ENCODE results near the gene PKIB.

Gene PKIB

DNA sequence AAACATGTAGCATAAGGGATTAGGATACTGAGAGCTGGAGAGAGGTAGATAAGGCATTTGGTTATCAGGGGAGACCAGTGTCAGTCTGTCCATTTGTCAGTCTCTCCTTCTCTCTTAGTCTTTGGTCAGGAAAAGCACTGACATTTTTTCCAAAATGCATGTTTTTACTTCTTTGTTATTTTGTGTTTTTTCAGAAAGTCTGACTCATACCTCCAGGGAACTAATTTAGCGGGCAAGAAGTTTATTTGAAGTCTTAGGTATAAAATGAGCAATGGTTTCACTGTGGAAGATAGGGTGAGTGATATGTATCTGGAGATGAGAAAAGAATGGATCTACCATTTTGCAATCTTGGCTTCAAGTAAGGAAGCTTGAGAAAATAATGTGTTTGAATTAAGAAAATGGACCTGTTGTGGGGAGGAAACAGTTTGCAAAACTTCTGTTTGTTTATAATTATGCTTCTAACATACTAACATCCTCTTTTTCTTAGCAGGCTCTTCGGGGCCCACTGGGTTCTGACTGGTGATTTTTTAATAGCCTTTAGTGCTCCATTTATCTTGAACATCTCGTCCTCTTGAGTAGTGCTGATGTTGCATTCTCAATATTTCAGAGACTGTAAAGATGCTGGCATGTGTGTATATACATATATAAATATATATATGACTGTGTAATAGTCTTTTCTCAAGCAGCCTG lies 102.4 kb downstream of the PKIB start:
- peaks cover 10% of the 10 kb centered on the region for H3K27me3 Mint-ChIP-seq
- no peaks in the 10 kb centered on the region for H3K9me3 Mint-ChIP-seq
- peaks cover 37% of the 10 kb centered on the region for H3K4me1 Mint-ChIP-seq (ENCODE audit: low read depth)
- peak overlapping the region; percentile 84 for H3K27ac Mint-ChIP-seq
- intact Hi-C loops (cut with micrococcal nuclease), result loop anchor here (5.0 kb wide), 1 partner anchor 40 kb away; no protein-coding TSS in a partner anchor
- peak overlapping the region; percentile 0 for H3K4me3 Mint-ChIP-seq
- no peaks in the 10 kb centered on the region for H3K36me3 Mint-ChIP-seq (ENCODE audit: low read depth)

DNA sequence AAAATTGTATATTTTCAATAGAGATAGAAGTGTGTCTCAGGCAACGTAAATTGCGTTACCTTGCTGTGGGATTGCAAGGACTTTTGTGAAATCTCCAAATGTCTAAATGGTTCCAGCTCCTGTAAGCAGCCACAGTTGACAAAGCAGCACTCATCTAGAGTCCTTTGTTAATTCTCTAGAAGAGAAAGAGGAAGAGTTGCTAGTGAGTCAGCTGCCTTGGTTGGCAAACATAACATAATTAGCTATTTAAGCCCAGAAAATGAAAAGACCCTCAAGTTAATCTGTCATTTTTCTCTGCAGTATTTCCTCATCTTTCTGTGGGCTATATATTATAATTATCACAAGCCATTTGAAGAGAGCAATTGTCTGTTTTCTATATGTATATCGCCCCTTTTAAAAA lies 102.9 kb downstream of the PKIB start:
- Mint-ChIP-seq H3K36me3 (ENCODE audit: low read depth) (no peaks in the 10 kb centered on the region), H3K27ac (peak overlapping the region; percentile 84), H3K4me3 (no peak overlapping the region), H3K27me3 (peaks cover 8% of the 10 kb centered on the region), H3K4me1 (ENCODE audit: low read depth) (peaks cover 39% of the 10 kb centered on the region), H3K9me3 (no peaks in the 10 kb centered on the region)
- intact Hi-C loops (cut with micrococcal nuclease), result loop anchor here (5.0 kb wide), 1 partner anchor 41 kb away; no protein-coding TSS in a partner anchor

DNA sequence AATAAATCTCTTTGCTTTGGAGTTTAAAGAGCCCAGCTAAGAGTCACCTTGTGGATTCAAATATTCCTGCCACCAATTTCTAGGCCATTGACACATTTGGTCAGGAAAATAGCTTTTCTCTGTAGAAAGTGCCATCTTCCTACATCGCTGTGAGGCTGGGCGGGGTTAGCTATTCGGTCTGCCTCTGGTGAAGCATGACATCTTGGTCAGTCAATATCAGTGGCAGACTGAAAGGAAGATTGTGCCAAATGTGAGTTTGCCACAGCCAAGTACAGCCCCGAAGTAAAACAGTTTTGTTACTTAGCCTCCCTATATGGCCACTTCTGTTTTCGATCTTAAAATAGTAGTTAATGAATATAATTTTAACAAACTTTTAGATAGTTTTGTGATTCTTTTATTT lies 103.9 kb downstream of the PKIB start:
- peaks cover 1% of the 10 kb centered on the region for H3K27me3 Mint-ChIP-seq
- peaks cover 45% of the 10 kb centered on the region for H3K4me1 Mint-ChIP-seq (ENCODE audit: low read depth)
- peak overlapping the region; percentile 84 for H3K27ac Mint-ChIP-seq
- H3K4me3 Mint-ChIP-seq, result no peak overlapping the region
- no peaks in the 10 kb centered on the region for H3K9me3 Mint-ChIP-seq
- no peaks in the 10 kb centered on the region for H3K36me3 Mint-ChIP-seq (ENCODE audit: low read depth)
- intact Hi-C loops (cut with micrococcal nuclease), result loop anchor here (5.0 kb wide), 1 partner anchor 42 kb away; no protein-coding TSS in a partner anchor

DNA sequence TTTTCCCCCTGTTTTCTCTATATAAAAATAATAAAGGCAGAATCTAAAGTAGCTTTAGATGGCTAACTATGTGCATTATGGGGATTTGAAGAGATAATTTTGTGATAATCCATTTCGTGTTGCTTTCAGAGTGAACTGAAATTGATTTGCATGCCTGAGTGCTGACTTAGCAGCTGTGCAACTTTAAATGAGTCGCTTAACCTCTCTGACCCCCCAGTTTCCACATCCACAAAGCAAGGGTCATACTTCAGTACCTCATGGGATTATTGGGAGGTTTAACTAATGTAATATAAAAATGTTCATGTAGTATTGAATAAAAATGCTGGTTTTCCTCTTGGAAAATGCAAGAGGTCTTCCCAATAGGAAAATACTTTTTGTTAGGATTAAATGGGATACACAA lies 105.5 kb downstream of the PKIB start:
- H3K27me3 Mint-ChIP-seq, result no peaks in the 10 kb centered on the region
- no peaks in the 10 kb centered on the region for H3K9me3 Mint-ChIP-seq
- peak overlapping the region; percentile 67 for H3K27ac Mint-ChIP-seq
- no peaks in the 10 kb centered on the region for H3K36me3 Mint-ChIP-seq (ENCODE audit: low read depth)
- H3K4me3 Mint-ChIP-seq, result no peak overlapping the region
- intact Hi-C loops (cut with micrococcal nuclease), result loop anchor here (2.0 kb wide), 1 partner anchor 245 kb away; the partner anchor contains the start of gene SERINC1
- H3K4me1 Mint-ChIP-seq (ENCODE audit: low read depth), result peaks cover 46% of the 10 kb centered on the region

DNA sequence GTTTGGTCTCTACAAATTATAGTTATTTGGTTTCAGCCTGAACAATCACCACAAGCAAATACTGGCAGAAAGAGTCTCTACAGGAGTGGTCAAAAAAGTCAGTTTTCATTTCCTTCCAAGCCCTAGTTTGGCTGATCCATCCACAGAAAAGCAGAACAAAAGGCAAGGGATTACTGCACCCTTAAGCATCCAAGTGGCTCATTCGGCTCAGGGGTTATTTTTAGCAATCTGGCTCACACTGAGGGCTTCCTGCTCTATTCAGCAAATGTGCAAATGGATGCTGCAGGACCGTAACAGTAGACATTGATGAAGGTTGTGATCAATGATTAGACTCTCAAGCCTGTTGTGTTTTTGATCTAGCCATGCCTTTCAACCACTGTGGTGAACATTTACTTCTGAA lies 107.1 kb downstream of the PKIB start:
- Mint-ChIP-seq H3K36me3 (ENCODE audit: low read depth) (no peaks in the 10 kb centered on the region), H3K27me3 (no peaks in the 10 kb centered on the region), H3K4me3 (no peak overlapping the region), H3K4me1 (ENCODE audit: low read depth) (peaks cover 40% of the 10 kb centered on the region), H3K27ac (peak overlapping the region; percentile 57), H3K9me3 (no peaks in the 10 kb centered on the region)
- intact Hi-C loops (cut with micrococcal nuclease), result loop anchor here (2.0 kb wide), 1 partner anchor 247 kb away; the partner anchor contains the start of gene SERINC1

DNA sequence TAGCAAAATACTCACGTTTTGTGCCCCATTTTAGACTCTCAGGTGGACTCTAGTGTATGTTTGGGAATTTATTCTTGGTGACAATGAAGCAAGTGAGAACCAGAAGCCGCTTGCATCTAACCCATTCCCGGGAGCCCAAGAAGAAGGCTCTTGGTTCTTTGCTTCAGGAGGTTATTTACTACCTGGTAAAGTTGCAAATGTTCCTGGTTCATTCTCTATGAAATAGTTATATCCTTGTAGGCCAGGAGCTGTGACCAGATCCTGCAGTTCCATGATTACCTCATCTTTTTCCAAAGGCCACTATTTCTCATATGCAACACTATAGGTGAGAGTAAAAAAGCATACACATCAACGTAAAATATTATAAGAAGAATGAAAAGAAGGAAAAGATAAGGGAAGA lies 108.4 kb downstream of the PKIB start:
- H3K36me3 Mint-ChIP-seq (ENCODE audit: low read depth), result no peaks in the 10 kb centered on the region
- no peaks in the 10 kb centered on the region for H3K9me3 Mint-ChIP-seq
- peak overlapping the region; percentile 22 for H3K4me3 Mint-ChIP-seq
- H3K4me1 Mint-ChIP-seq (ENCODE audit: low read depth), result peaks cover 33% of the 10 kb centered on the region
- intact Hi-C loops (cut with micrococcal nuclease), result no loop called here
- peak overlapping the region; percentile 26 for H3K27ac Mint-ChIP-seq
- no peaks in the 10 kb centered on the region for H3K27me3 Mint-ChIP-seq

DNA sequence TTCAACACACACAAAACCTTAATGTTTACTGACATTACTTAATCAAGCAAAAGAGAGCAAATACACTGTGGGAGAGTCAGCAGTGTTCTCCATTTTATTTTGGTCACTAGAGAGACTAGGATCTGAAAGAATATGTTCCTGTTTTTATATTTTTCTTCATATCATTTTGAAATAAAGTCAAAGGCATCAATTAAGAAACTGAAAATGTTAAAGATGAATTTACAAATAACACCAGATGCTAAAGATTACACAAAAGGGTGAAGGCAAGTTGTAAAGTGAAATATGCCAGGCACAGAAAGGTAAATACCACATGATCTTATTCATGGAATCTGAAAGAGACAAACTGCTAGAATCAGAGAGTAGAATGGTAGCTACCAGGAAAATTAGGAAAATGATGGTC lies 109.0 kb downstream of the PKIB start:
- intact Hi-C loops (cut with micrococcal nuclease), result no loop called here
- Mint-ChIP-seq H3K36me3 (ENCODE audit: low read depth) (no peaks in the 10 kb centered on the region), H3K27ac (peak overlapping the region; percentile 26), H3K27me3 (no peaks in the 10 kb centered on the region), H3K9me3 (no peaks in the 10 kb centered on the region), H3K4me3 (no peak overlapping the region), H3K4me1 (ENCODE audit: low read depth) (peaks cover 33% of the 10 kb centered on the region)

DNA sequence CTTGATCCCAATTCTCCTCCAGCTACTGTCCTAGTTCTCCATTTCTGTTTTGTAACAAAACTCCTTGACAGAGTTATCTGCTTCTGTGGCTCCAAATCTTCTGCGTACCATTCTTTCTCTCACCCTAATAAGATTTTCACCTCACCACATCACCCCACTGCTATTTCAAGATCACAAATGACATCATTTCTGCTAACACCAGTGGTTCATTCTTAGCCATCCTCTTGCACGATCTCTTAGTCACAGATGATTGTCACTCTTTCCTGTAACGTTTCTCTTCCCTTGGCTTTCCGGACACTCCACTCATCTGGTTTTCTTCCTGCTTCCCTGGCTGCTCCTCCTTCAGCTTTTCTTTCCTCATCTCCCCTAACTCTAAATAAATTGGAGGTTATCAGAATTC lies 112.5 kb downstream of the PKIB start:
- Mint-ChIP-seq H3K36me3 (ENCODE audit: low read depth) (no peaks in the 10 kb centered on the region), H3K27me3 (no peaks in the 10 kb centered on the region), H3K9me3 (no peaks in the 10 kb centered on the region), H3K4me1 (ENCODE audit: low read depth) (peaks cover 12% of the 10 kb centered on the region), H3K27ac (no peak overlapping the region), H3K4me3 (no peak overlapping the region)
- intact Hi-C loops (cut with micrococcal nuclease), result no loop called here

DNA sequence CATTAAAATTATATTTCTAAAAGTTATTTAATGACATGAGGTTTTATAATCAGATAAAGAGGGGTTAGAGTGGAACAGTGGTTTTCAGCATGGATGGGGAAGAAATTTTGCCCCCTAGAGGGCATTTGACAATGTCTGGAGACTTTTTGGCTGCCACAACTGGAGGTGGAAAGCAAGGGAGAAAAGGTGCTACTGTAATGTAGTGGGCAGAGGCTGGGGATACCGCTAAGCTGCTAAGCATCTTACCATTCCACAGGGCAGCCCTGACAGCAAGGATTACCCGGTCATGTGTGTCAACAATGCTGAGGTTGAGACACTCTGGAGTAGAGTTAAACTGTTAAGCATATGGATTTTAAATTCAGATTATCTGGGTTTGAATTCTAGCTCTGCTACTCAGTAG lies 116.4 kb downstream of the PKIB start:
- no peaks in the 10 kb centered on the region for H3K9me3 Mint-ChIP-seq
- no peak overlapping the region for H3K4me3 Mint-ChIP-seq
- H3K27me3 Mint-ChIP-seq, result peaks cover 4% of the 10 kb centered on the region
- no peaks in the 10 kb centered on the region for H3K36me3 Mint-ChIP-seq (ENCODE audit: low read depth)
- H3K4me1 Mint-ChIP-seq (ENCODE audit: low read depth), result no peaks in the 10 kb centered on the region
- H3K27ac Mint-ChIP-seq, result no peak overlapping the region
- intact Hi-C loops (cut with micrococcal nuclease), result loop anchor here (5.0 kb wide), 2 partner anchors 114 to 234 kb away; partner anchors contain the start of gene PKIB

DNA sequence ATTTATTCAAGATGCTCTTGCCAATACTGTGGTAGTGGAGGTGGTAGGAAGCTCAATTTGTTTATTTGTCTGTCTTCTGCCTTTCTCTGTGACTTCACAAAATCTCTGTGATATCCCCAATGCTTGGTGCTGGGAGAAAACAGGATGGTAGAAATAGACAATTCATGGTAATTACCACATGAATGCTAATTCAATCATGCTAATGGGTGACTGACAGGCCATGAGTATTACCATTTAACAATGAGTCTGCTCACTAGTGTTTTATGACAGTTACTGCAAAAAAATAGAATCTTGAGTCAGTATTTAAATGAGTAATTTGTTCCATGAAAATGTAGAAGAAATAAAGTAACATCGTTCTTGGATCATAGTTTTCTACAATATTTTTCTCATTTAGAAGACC lies 117.0 kb downstream of the PKIB start:
- H3K27me3 Mint-ChIP-seq, result peaks cover 4% of the 10 kb centered on the region
- intact Hi-C loops (cut with micrococcal nuclease), result loop anchor here (5.0 kb wide), 2 partner anchors 115 to 235 kb away; partner anchors contain the start of gene PKIB
- no peak overlapping the region for H3K4me3 Mint-ChIP-seq
- no peaks in the 10 kb centered on the region for H3K9me3 Mint-ChIP-seq
- no peaks in the 10 kb centered on the region for H3K36me3 Mint-ChIP-seq (ENCODE audit: low read depth)
- no peaks in the 10 kb centered on the region for H3K4me1 Mint-ChIP-seq (ENCODE audit: low read depth)
- H3K27ac Mint-ChIP-seq, result no peak overlapping the region

DNA sequence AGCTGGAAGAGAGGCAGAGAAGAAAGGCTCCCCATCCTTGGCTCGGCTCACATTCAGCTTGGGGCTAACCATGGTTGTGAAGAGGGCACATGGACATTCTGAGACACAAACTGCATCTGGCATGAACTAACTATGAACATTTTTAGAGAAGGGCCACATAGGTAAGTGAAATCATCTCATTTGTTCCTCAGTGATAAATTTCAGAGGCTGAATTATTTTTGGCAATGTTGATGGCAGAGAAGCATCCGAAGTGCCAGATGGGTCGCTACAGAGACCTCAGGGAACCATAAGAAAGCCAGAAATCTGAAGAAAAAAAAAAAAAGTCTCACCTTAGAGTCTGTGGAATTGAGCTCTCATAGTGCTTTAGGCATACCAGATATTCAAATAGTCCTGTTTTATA lies 120.1 kb downstream of the PKIB start:
- Mint-ChIP-seq H3K9me3 (no peaks in the 10 kb centered on the region), H3K4me1 (ENCODE audit: low read depth) (no peaks in the 10 kb centered on the region), H3K36me3 (ENCODE audit: low read depth) (no peaks in the 10 kb centered on the region), H3K27ac (no peak overlapping the region), H3K27me3 (peaks cover 15% of the 10 kb centered on the region), H3K4me3 (no peak overlapping the region)
- intact Hi-C loops (cut with micrococcal nuclease), result loop anchor here (2.0 kb wide), 1 partner anchor 586 kb away; no protein-coding TSS in a partner anchor

DNA sequence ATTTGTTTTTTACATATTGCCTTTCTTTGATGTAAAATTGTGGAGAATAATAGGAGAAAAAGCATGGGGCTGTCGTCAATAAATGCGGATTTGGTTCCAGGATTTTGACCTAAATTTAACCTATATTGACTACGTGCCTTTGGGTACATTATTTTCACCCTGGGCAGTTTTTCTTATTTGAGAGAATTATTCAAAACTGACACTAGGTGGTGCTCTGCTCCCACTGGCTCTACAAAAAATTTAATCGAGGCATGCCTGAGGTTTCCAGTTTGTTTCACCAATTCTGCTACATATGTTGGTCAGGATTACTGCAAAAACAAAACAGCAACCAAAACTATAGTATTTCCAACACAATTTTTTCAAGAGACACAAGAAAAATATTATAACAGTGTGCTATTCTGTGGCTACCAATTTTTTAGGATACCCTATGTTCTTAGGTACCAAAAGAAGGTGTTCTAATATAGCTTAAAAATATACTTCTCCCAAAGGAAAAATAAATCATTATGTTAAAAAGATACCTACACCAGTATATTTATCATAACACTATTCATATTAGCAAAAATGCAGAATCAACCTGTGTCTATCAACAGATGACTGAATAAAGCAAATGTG lies 120.7 kb downstream of the PKIB start:
- no peak overlapping the region for H3K4me3 Mint-ChIP-seq
- intact Hi-C loops (cut with micrococcal nuclease), result loop anchor here (1.0 to 2.0 kb wide), 2 partner anchors 108 to 586 kb away; no protein-coding TSS in a partner anchor
- H3K4me1 Mint-ChIP-seq (ENCODE audit: low read depth), result no peaks in the 10 kb centered on the region
- H3K27me3 Mint-ChIP-seq, result peaks cover 15% of the 10 kb centered on the region
- no peaks in the 10 kb centered on the region for H3K36me3 Mint-ChIP-seq (ENCODE audit: low read depth)
- no peaks in the 10 kb centered on the region for H3K9me3 Mint-ChIP-seq
- no peak overlapping the region for H3K27ac Mint-ChIP-seq

DNA sequence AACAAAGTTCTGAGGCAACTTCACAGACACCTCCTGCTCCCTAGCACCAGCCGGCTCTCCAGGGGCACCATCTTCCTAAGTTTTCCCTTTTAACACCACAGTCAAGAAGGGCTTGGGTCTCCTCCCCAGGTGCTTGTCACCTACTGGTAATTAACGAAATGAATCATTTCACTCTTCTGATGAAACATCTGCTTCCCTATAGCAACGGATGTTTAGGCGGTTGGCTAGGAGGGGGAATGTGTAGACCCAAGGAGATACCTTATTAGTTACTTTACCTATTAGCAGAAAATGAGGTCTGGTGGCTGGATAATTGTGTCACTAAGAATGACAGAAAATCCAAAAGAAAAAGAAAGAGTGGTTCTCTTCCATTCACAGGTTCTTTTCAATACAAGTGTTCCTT lies 123.1 kb downstream of the PKIB start:
- Mint-ChIP-seq H3K27me3 (peaks cover 18% of the 10 kb centered on the region), H3K27ac (no peak overlapping the region), H3K4me1 (ENCODE audit: low read depth) (no peaks in the 10 kb centered on the region), H3K4me3 (no peak overlapping the region), H3K36me3 (ENCODE audit: low read depth) (no peaks in the 10 kb centered on the region), H3K9me3 (no peaks in the 10 kb centered on the region)
- intact Hi-C loops (cut with micrococcal nuclease), result no loop called here

DNA sequence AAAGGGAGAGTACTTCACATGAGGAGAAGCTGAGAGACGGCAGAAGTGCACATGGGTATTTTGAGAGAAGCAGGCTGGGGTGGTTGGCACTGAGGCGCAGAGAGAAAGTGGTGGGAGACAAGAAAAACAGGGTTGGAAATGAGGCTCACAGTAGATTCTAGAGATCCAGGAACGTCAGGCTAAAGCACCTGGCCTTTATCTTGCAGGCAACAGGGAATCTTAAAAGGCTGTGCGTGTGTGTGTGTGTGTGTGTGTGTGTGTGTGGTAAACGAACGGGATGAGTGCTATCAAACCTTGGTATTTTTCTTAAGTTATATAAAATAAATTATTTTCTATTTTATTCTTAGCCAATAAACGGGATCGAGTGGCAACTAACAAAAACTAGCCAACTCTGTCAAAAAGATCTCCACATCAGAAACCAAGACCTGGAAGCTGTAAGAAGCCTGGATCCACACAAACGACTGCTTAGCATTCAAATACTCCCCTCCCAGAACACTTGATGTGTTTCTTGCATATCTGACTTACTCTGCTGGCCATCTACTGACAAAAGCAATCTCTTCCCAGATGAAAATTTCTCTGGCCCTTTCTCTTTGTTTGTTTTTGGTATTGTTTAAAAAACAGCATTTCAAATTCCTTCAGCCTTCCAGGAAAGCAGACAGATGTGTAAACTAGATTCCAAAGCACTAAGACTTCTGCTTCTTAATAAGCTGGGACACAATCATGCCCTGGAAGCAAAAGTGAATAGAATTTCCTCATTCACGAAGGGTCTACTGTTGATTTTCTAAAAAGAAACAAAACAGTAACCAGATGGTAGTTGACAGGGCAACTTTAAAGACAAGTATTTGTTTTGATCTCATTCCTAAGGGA lies 124.6 kb downstream of the PKIB start:
- H3K36me3 Mint-ChIP-seq (ENCODE audit: low read depth), result no peaks in the 10 kb centered on the region
- H3K27me3 Mint-ChIP-seq, result peaks cover 16% of the 10 kb centered on the region
- no peaks in the 10 kb centered on the region for H3K9me3 Mint-ChIP-seq
- intact Hi-C loops (cut with micrococcal nuclease), result no loop called here
- H3K4me1 Mint-ChIP-seq (ENCODE audit: low read depth), result no peaks in the 10 kb centered on the region
- no peak overlapping the region for H3K4me3 Mint-ChIP-seq
- H3K27ac Mint-ChIP-seq, result peak overlapping the region; percentile 57
